ENCODE results near the gene DRG2. TPM values are rescaled to one million over a fixed set of nuclear protein-coding genes. Genes with fewer than 3 reads are reported as not detected.

Gene DRG2
- total and polyA plus RNA-seq, 2 of the 8 experiments (the other 6 are each of a cell fraction or from before 2014, with no cell fraction given), result 44.6 to 47.8 TPM

DNA sequence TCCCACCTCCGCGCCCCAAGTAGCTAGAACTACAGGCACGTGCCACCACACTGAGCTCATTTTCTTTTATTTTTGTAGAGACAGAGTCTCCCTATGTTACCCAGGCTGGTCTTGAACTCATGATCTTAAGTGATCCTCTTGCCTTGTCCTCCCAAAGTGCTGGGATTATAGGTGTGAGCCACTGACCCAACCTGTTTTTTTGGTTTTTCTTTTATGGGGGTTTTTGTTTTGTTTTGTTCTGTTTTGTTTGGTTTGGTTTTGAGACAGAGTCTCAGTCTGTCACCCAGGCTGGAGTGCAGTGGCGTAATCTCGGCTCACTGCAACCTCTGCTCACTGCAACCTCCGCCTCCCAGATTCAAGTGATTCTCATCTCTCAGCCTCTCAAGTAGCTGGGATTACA lies 32.2 kb upstream of the DRG2 start (continued):
- no peak for TF ChIP-seq RAD21 (IDR thresholded peaks at IDR 0.05 in 1 of 2, conservative IDR thresholded peaks at IDR 0.05 in 1 of 2; ENCODE audit: low read depth in 2 of 2, low read length in 2 of 2)
- no peak for TF ChIP-seq EP300 (IDR thresholded peaks at IDR 0.05; ENCODE audit: borderline replicate concordance in 1 of 2, low read depth in 2 of 2, low read length in 2 of 2)
- TF ChIP-seq RFX5 (IDR thresholded peaks at IDR 0.05; ENCODE audit: borderline replicate concordance, low read depth, low read length), result no peak
- no peak for TF ChIP-seq TEAD4 (IDR thresholded peaks at IDR 0.05; ENCODE audit: low read depth, low read length)
- TF ChIP-seq SP1 (IDR thresholded peaks at IDR 0.05; ENCODE audit: low read depth, low read length), result no peak
- no peak for TF ChIP-seq CEBPB (IDR thresholded peaks at IDR 0.05; ENCODE audit: low read depth, low read length)
- TF ChIP-seq SAP30 (IDR thresholded peaks at IDR 0.05; ENCODE audit: insufficient read depth, insufficient replicate concordance, low read length), result no peak
